Activated T-cell treated with anti-CD3 and anti-CD28 coated beads, Interleukin-2, amount 50 U/mL, for 72 hours (primary cell): ENCODE results near the gene RAB3IL1. TPM values are rescaled to one million over a fixed set of nuclear protein-coding genes. Genes with fewer than 3 reads are reported as not detected.

Source experiments
- ATAC-seq, 2 donors: fragments of 150-1000 bp; cut with Tn5 transposase; replicated peaks in 1 of 2; 2 replicates each; pipeline ENCODE4 v1.10.0; 2021; ENCODE audit warnings: moderate library complexity in 2 of 2, mild to moderate bottlenecking in 1 of 2
- DNase-seq, 2 donors: peaks; one replicate each; pipeline ENCODE4 v3.0.0; 2021 to 2022; ENCODE audit warnings: mixed read lengths in 1 of 2
- H3K27ac Mint-ChIP-seq: one replicate; pipeline ENCODE4 v1.8.0; 2022; ENCODE audit warnings: mild to moderate bottlenecking, moderate library complexity, mixed read lengths
- H3K27me3 Mint-ChIP-seq: one replicate; pipeline ENCODE4 v1.8.0; 2022; ENCODE audit warnings: low read depth, mixed read lengths
- H3K36me3 Mint-ChIP-seq, 2 donors: one replicate each; pipeline ENCODE4 v1.8.0; 2022; ENCODE audit warnings: mixed read lengths in 2 of 2, mild to moderate bottlenecking in 1 of 2; ENCODE audit not compliant: insufficient read depth in 2 of 2
- H3K4me1 Mint-ChIP-seq: one replicate; pipeline ENCODE4 v1.8.0; 2022; ENCODE audit warnings: low read depth, mixed read lengths
- H3K4me3 Mint-ChIP-seq, 2 donors: one replicate each; pipeline ENCODE4 v1.8.0; 2022; ENCODE audit warnings: mild to moderate bottlenecking in 2 of 2, mixed read lengths in 2 of 2, moderate library complexity in 2 of 2
- H3K9me3 Mint-ChIP-seq, 2 donors: one replicate each; pipeline ENCODE4 v1.8.0; 2022; ENCODE audit warnings: mixed read lengths in 2 of 2
- total RNA-seq, 2 donors: library from RNA; stranded (reverse); gene quantifications; one replicate each; pipeline ENCODE4 v1.2.3, GENCODE V29; 2022

The RAB3IL1 gene
- total RNA-seq, 2 donors from 2014 or later, result 0.34 to 0.49 TPM

DNA sequence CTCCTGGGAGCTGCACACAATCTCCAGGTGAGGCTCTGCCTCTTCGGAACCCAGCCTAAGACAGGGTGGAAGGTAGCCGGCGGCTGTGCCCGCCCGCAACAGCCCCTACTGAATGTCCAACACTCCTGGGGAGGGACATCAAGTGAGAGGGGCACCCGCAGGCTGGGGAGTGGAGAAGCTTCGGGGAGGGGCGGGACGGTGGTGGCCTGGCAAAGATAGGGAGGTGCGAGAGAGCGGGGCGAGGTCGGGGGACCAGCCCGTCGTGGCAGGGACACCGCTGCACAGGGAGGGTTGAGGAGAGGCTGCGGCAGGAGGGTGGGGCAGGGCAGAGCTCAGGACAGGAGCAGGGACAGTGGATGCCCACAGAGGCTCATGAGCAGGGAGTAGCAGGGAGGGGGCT, 17.1 kb downstream of the RAB3IL1 start:
- ATAC-seq, result no peak
- no peak for DNase-seq
- Mint-ChIP-seq H3K4me1 (peaks cover 8% of the 10 kb centered on the region), H3K4me3 (no peak overlapping the region), H3K27me3 (no peaks in the 10 kb centered on the region), H3K9me3 (no peaks in the 10 kb centered on the region), H3K27ac (no peak overlapping the region), H3K36me3 (no peaks in the 10 kb centered on the region)

DNA sequence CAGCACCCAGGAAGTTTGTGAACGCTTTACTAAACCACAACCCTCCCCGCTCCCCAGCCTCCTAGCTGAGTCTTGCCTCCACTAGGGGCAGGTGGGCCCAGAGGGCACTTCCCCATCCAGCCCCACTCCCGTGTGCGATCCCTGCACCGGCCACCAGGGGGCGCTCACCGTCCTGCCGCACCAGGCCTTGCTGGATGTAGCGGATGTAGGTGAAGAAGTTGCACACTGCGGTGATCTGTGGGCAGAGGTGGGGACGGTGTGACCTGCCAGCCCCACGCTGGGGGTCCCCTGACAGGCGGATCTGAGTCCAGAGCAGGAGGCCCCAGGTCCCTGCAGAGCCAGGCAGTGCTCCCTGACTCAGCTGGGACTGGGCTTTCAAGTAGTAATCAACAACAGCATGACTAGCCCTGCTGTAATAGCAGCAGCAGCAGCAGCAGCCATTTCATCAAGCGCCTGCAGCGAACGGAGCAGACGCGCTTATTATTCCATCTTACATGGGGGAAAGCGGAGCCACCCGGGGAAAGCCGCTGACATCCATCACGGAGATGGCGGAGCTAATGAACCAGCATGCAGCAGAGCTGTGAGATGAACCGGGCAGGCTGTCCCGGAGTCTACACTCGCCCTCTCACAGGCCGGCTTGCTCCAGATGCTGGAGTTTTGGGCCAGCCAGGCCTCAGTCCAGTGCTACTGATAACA, 18.1 kb downstream of the RAB3IL1 start:
- H3K4me3 Mint-ChIP-seq, result no peak overlapping the region
- peak overlapping the region; percentile 35 for H3K27ac Mint-ChIP-seq
- H3K9me3 Mint-ChIP-seq, result no peaks in the 10 kb centered on the region
- DNase-seq (peak; percentile 94 to 97), ATAC-seq (peak; percentile 91 to 92)
- H3K27me3 Mint-ChIP-seq, result no peaks in the 10 kb centered on the region
- H3K36me3 Mint-ChIP-seq, result no peaks in the 10 kb centered on the region
- peaks cover 8% of the 10 kb centered on the region for H3K4me1 Mint-ChIP-seq

DNA sequence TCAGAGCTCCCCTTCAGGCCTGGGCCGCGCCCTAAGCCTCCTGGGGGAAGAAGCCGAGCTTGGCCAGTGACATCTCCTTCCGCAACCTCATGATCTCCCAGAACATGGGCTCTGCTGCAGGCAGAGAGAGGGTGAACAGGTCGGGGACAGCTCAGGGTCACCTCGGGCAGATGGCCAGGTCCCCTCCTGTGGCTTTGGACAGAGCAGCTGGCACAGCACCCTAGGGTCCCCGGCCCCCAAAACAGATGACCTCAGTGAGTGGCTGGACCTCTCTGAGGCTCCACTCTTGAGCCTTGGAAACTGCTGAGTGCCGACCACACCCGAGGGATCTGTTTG, 19.2 kb downstream of the RAB3IL1 start:
- peaks cover 8% of the 10 kb centered on the region for H3K4me1 Mint-ChIP-seq
- no peak overlapping the region for H3K4me3 Mint-ChIP-seq
- H3K27ac Mint-ChIP-seq, result no peak overlapping the region

DNA sequence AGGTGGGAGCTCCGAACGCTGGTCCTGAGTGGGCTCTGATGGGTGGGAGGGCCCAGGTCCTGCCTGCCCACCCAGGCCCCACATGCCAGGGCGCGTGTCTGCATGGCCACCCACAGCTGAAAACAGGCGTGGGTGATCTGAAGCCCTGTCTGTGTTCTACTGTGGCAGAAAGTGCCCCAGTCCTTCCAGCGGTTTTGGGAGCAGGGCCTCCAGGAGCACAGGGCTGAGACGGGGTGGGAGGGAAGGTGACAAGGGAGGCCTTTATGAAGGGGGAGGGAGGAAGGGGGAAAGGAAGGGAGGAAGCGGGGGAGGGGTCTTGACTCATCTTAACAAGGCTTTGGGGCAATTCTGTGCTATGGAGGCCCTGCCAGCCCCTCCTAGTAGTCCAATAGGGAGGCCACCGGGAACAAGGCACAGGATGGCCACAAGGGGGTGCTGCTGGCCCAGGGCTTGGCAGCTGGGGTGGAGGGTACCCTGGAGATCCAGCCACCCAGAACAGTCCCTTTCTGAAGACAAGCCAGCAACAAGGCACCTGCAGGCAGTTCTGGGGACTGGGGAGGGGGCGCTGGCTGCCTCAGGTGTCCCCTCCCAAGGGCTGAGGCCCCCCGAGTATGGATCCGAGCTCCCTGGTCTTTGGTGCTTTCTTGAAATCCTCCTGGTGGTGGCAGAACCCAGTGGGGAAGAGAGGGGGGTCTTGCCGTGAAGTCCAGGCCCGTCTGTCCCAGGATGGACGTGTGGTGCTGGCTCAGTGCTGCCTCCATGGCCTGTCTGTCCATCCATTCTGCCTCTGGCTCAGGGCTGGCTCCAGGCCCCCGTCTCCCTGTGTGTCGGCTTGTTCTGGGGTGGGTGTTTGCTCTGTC, 19.7 kb downstream of the RAB3IL1 start:
- H3K36me3 Mint-ChIP-seq, result no peaks in the 10 kb centered on the region
- H3K9me3 Mint-ChIP-seq, result no peaks in the 10 kb centered on the region
- peak; percentile 84 to 87 for DNase-seq
- peak; percentile 55 to 62 for ATAC-seq
- H3K4me1 Mint-ChIP-seq, result peaks cover 8% of the 10 kb centered on the region
- H3K27ac Mint-ChIP-seq, result no peak overlapping the region
- peaks cover 2% of the 10 kb centered on the region for H3K27me3 Mint-ChIP-seq
- no peak overlapping the region for H3K4me3 Mint-ChIP-seq

More for the DNA sequence above, 19.2 kb downstream of the RAB3IL1 start:
- DNase-seq, result no peak
- Mint-ChIP-seq H3K9me3 (no peaks in the 10 kb centered on the region), H3K36me3 (no peaks in the 10 kb centered on the region), H3K27me3 (no peaks in the 10 kb centered on the region)
- ATAC-seq, result no peak

DNA sequence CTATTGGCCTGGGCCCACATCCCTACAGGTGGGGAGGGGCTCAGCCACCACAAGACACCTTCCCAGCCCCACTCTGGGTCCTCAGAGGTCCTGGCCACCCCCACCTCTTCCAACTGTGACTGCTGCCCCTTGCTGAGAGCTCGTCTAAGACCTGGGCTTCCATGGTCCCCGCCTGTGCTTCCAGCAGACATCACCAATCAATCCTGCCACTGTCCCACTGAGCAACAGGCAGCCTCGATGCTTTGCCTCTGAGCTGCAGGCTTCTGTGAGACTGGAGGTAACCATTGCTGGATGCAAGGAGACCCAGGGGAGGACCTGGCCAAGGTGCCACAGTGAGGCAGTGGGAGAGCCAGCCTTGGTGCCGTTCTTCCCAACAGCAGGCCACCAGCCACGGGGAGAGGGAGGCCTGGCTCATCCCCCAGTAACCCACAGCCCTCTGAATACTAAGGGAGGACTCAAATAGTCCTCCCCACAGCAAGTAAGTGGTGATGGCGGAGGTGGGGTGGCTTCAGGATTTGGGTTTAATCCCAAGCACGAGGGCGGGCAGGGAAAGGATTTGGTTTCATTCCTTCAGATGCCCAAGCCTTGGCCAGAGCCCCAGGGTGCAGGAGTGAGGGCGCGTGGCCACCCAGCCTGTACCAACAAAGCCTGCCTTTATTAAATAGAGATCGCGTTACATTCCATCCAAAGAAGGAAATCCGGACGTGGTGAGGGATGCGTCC, 20.5 kb downstream of the RAB3IL1 start:
- no peak for ATAC-seq
- Mint-ChIP-seq H3K27ac (no peak overlapping the region), H3K9me3 (no peaks in the 10 kb centered on the region), H3K4me1 (peaks cover 8% of the 10 kb centered on the region), H3K36me3 (no peaks in the 10 kb centered on the region), H3K4me3 (no peak overlapping the region), H3K27me3 (peaks cover 6% of the 10 kb centered on the region)
- DNase-seq, result no peak

DNA sequence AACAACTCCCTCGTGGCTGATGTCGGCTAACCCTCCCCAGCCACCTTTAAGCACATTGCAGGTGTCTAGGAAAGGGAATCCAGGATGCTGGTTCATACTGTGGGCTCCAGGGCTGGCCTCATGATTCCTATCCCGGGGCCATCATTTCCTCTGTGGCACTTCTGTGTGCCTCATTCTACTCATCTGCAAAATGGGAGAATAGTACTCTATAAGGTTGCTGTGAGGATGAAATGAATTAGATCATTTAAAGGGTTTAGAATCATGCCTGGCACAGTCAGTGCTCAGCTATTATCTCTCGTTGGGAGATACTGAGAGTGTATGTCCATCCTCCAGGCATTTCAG, 21.7 kb downstream of the RAB3IL1 start:
- no peak for ATAC-seq

DNA sequence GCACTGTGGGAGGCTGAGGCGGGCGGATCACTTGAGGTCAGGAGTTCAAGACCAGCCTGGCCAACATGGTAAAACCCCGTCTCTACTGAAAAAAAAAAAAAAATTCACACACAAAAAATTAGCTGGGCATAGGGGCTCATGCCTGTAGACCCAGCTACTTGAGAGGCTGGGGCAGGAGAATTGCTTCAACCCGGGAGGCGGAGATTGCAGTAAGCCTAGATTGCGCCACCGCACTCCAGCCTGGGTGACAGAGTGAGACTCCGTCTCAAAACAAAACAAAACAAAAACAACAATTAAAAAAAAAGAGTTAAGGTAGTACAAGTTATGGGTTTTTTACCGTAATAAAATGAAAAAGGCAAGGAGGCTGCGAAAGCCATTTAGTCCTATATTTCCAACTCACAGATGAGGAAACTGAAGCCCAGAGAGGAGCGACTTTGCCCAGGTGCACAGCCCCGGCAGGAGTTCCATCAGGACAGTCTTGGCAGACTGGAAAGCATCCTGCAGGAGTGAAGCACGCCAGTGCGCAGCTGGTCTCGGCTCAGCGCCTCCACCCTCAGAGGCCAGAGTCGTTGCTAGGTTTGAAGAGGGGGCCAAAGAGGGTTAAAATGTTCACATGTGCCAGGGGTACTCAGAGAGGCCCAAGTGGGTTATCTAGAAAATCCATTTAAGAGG, 22.2 kb downstream of the RAB3IL1 start:
- H3K36me3 Mint-ChIP-seq, result no peaks in the 10 kb centered on the region
- peaks cover 8% of the 10 kb centered on the region for H3K4me1 Mint-ChIP-seq
- no peak for DNase-seq
- H3K27me3 Mint-ChIP-seq, result peaks cover 6% of the 10 kb centered on the region
- H3K27ac Mint-ChIP-seq, result no peak overlapping the region
- H3K4me3 Mint-ChIP-seq, result no peak overlapping the region
- no peaks in the 10 kb centered on the region for H3K9me3 Mint-ChIP-seq
- ATAC-seq, result no peak

More for the DNA sequence above, 21.7 kb downstream of the RAB3IL1 start:
- no peaks in the 10 kb centered on the region for H3K9me3 Mint-ChIP-seq
- H3K27ac Mint-ChIP-seq, result no peak overlapping the region
- DNase-seq, result no peak
- peaks cover 6% of the 10 kb centered on the region for H3K27me3 Mint-ChIP-seq
- H3K36me3 Mint-ChIP-seq, result no peaks in the 10 kb centered on the region
- no peak overlapping the region for H3K4me3 Mint-ChIP-seq
- peaks cover 8% of the 10 kb centered on the region for H3K4me1 Mint-ChIP-seq

DNA sequence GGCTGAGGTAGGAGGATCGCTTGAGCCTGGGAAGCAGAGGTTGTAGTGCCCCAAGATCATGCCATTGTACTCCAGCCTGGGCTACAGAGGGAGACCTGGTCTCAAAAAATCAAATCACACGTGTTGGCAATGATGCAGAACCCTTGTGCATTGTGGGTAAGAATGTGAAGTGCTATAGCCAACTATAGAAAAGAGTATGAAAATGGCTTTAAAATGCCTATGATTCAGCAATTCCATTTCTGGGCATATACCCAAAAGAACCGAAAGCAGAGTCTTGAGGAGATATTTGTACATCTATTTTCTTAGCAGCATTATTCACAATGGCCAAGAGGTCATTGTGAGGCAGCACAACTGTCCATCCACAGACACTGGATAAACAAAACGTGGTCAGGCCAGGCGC, 23.4 kb downstream of the RAB3IL1 start:
- DNase-seq, result no peak
- H3K36me3 Mint-ChIP-seq, result no peaks in the 10 kb centered on the region
- H3K9me3 Mint-ChIP-seq, result no peaks in the 10 kb centered on the region
- H3K4me1 Mint-ChIP-seq, result peaks cover 2% of the 10 kb centered on the region
- H3K27ac Mint-ChIP-seq, result no peak overlapping the region
- no peak for ATAC-seq
- H3K27me3 Mint-ChIP-seq, result peaks cover 6% of the 10 kb centered on the region
- no peak overlapping the region for H3K4me3 Mint-ChIP-seq

DNA sequence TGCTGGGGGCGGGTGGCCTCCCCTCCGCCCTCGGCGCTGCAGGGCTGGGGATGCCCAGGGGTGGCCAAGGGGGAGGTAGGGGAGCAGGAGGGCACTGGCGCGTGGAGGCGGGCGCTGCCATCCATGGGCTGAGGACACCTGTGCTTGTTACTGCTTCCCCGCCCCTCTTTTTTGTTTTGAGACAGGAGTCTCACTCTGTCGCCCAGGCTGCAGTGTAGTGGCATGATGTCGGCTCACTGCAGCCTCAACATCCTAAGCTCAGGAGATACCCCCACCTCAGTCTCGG, 25.3 kb downstream of the RAB3IL1 start:
- Mint-ChIP-seq H3K27me3 (peaks cover 6% of the 10 kb centered on the region), H3K27ac (no peak overlapping the region), H3K4me1 (no peaks in the 10 kb centered on the region), H3K4me3 (peak overlapping the region; percentile 67 to 70), H3K36me3 (no peaks in the 10 kb centered on the region), H3K9me3 (no peaks in the 10 kb centered on the region)
- DNase-seq, result no peak
- ATAC-seq, result peak; percentile 37 to 59

DNA sequence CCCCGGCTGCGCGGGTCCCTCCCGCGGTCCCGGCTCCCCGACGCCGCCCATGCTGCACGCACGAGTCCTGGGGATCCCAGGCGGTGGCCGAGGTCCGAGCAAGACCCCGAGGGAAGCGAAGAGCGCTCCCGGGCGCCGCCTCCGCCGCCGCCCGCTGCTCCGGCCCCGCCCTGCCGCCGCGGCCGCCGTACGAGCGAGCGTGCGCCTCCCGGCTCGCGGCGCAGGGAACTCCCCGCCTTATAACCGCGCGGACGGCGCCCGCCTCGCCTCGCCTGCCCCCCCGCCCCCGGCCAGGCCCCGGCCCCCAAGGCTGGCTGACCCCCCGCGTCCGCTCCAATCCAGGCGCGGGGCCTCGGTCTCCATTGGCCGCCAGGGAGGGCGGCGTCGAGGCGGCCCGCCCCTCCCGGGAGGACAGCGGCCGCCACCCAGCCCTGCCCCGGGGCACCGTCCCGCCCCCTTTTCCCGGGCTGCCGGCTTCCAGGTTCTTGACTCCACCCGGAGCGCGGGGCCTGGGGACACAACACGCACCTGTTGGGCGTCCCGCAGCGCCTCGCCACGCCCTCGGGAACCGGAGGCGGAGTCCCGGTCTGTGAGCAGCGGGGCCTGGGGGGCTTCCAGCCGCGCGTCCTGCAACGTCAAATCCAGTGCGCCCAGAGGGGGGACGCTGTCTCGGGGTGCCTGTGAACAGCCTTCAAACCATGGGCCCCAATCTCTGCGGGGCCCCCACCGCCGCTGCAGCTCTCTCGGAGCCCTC, 25.9 kb downstream of the RAB3IL1 start, which contains the start of gene FADS3:
Gene FADS3 (minus strand): TSS at position 215 of the 754 bp plus-strand sequence. CDS start 164 bp downstream, at position 51.
- ATAC-seq (peak; percentile 85 to 86), DNase-seq (peak; percentile 61 to 62)
- Mint-ChIP-seq H3K9me3 (no peaks in the 10 kb centered on the region), H3K4me1 (no peaks in the 10 kb centered on the region), H3K36me3 (no peaks in the 10 kb centered on the region), H3K27ac (no peak within 1 kb of the TSS), H3K4me3 (peak within 1 kb of the TSS; percentile 73 to 92), H3K27me3 (peaks cover 6% of the 10 kb centered on the region)

DNA sequence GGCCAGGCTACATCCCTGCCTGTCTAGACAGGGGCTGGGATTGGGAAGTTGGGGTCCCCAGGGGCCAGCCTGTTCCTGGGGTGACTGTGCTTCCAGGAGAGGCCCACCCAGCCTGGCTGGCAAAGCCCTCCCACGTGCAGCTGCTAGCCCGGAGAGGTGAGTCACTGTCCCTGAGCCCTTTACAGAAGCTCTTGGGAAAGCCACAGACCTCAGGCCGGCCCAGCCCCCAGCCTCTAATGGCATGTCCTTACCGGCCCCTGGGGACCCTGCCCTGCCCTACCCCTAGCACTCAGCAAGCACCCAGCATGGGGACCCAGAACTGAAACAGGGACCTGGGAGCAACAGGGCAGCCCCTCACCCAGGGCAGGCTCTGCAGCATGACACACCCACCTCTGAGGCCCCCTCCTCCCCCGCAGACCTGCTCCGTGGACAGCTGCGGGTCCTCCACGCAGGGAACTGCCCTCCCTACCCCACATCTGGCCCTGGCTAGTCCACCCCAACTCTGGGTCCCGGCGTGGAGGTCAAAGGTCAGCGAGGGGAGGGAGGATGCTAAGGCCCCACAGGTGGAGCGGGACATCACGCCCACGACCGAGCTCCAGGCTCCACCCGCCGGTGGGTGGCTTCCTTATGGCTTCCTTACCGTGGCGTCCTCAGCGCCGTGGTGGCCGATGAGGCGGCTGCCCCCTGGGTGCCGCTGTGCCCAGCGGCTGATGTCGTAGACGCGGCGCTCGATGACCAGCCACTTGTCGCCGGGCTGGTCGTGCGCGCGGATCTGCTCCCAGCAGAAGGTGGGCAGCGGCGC, 26.6 kb downstream of the RAB3IL1 start:
- H3K4me1 Mint-ChIP-seq, result no peaks in the 10 kb centered on the region
- H3K27me3 Mint-ChIP-seq, result peaks cover 6% of the 10 kb centered on the region
- ATAC-seq (peak; percentile 42 to 55), DNase-seq (peak; percentile 44 to 52)
- H3K4me3 Mint-ChIP-seq, result peak overlapping the region; percentile 73 to 92
- H3K36me3 Mint-ChIP-seq, result no peaks in the 10 kb centered on the region
- no peaks in the 10 kb centered on the region for H3K9me3 Mint-ChIP-seq
- H3K27ac Mint-ChIP-seq, result no peak overlapping the region

DNA sequence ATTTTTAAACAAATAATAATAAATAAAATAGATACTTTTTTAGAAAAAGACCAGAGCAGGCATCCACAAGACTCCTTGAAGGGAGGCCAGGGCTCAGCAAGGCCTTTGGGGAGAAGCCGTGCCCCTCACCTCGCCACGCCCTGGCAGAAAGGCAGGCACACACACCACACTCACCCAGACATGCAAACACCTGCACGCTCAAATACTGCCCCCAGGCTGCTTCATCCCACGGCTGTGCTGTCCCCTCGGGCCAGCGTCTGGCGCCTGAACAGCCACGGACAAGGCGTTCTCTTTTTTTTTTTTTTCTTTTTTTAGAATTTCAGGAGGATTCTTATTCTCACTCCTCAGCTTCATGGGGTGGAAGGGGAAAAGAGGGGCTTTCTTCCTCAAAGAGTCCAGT, 27.5 kb downstream of the RAB3IL1 start:
- no peak for ATAC-seq
- no peaks in the 10 kb centered on the region for H3K4me1 Mint-ChIP-seq
- no peaks in the 10 kb centered on the region for H3K36me3 Mint-ChIP-seq
- H3K9me3 Mint-ChIP-seq, result no peaks in the 10 kb centered on the region
- peaks cover 6% of the 10 kb centered on the region for H3K27me3 Mint-ChIP-seq
- no peak for DNase-seq
- peak overlapping the region in 1 of 2 donors; percentile 31 for H3K4me3 Mint-ChIP-seq
- no peak overlapping the region for H3K27ac Mint-ChIP-seq
